KG1 (cell line): ENCODE data around the gene MAPK8IP3.
"Not testable (repeated sequence)": the region's sequence is repeated elsewhere in the genome, so short reads cannot be mapped to it uniquely, and the experiment has no call there.

Source experiments
- DNase-seq: peaks from one replicate; lab custom pipeline; 2025; lab: John Stamatoyannopoulos, UW

Gene MAPK8IP3

DNA sequence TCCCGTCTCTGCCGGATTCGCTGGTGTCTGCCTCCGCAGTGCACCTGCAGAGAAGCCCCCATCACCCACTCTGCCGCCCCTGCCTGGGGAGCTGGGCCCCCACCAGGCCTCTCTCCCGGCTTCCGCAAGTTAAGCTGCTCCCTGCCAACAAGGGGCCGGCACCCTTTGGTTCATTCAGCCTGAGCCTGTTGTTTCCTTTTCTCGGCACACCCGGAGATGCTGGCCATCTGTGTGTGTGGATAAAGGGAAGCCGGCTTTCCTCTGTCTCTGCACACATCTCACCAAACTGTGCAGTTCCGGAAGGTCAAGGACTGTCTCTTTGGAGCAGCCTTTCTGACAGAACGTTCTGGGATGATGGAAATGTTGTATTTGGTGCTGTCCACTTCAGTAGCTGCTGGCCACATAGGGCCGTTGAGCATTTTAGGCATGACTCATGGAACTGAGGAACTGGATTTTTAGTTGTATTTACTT lies 6.8 kb downstream of the MAPK8IP3 start:
- no peak for DNase-seq

DNA sequence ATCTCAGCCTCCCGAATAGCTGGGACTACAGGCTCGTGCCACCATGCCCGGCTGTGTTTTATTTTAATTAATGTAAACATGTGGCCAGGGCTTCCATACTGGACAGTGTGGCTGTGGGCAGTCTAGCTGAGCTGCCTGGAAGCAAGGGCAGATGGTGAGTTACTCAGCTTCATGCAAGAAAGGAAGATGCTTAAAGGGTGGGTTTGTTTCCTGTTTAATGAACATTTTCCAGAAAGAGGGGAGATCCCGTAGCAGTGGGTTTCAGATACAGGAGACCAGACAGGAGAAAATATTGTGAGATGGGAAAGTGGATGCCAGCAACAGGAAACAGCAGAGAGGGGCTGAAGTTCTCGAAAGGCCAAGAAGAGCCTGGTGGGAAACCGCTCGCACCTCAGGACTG lies 7.3 kb downstream of the MAPK8IP3 start:
- DNase-seq = no peak

DNA sequence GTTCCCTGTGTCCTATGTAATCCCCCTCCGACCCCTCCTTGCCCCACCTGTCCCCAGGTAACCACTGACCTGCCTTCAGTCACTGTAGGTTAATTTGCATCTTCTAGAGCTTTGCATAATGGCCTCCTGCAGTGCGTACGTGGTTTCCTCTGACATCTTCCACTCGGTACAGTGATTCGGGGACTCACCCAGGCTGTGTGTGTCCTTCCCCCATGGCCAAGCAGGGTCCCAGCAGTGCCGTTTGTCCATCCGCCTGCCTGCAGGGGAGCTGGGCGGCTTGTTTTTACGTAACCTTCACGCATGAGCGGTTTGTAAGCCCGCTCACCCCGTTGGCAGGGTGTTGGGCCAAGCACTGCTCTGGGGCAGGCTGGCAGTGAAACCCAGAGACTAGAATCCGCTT lies 7.9 kb downstream of the MAPK8IP3 start:
- no peak for DNase-seq

DNA sequence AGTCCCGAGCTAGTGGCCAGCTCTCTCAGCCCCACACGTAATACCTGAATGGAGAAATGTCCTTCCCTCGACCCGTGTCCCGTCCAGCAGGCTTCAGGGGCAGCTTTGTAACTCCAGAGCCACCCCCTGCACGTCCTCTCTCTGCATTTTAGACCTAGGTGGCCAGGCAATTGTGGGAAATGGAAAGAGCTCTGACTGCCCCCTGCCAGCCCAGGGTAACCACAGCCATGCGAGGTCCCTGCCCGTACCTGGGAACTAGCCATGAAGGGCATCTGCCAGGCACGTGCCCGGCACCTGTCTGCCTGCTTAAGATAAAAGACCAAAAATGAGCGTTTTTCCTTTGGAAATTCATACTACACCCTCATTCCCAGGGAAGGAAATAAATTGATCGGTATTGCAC lies 9.2 kb downstream of the MAPK8IP3 start:
- DNase-seq = no peak

DNA sequence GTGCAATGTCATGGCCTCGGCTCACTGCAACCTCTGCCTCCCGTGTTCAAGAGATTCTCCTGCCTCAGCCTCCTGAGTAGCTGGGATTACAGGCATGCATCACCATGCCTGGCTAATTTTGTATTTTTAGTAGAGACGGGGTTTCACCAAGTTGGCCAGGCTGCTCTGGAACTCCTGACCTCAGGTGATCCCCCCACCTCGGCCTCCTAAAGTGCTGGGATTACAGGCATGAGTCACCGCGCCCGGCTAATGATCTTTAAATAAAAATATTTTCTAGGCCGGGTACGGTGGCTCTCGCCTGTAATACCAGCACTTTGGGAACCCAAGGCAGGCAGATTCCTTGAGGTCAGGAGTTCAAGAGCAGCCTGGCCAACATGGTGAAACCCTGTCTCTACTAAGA lies 12.2 kb downstream of the MAPK8IP3 start:
- DNase-seq = not testable (repeated sequence)

DNA sequence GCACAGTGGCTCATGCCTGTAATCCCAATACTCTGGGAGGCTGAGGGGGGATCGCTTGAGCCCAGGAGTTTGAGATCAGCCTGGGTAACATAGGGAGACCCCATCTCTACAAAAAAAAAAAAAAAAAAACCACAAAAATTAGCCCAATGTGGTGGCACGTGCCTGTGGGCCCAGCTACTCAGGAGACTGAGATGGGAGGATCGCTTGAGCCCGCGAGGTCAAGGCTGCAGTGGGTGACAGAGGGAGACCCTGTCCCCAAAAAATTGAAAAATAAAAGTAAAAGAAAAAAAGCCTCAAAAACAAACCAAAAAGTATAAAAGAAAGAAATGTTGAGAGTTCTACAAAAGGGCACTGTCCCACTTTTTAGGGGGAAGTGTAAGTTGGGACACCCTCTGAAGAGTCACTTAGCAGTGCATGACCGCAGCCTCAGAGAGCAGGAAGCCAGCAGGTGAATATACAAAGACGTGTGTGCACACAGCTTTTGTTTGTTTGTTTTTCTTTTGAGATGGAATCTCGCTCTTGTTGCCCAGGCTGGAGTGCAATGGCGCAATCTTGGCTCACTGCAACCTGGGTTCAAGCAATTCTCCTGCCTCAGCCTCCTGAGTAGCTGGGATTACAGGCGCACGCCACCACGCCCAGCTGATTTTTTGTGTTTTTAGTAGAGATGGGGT lies 13.7 kb downstream of the MAPK8IP3 start:
- not testable (repeated sequence) for DNase-seq

DNA sequence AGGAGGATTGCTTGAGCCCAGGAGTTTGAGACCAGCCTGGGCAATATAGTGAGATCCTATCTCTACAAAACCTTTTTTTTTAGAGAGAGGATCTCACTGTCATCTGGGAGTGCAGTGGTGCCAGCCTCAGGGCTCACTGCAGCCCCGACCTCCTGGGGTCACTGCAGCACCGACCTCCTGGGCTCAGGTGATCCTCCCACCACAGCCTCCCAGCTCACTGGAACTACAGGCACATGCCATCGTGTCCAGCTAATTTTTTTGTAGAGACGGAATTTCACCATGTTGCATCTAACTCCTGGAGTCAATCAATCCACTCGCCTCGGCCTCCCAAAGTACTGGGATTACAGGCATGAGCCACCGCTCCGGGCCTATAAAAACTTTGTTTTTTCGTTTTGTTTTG lies 15.4 kb downstream of the MAPK8IP3 start:
- DNase-seq = no peak

DNA sequence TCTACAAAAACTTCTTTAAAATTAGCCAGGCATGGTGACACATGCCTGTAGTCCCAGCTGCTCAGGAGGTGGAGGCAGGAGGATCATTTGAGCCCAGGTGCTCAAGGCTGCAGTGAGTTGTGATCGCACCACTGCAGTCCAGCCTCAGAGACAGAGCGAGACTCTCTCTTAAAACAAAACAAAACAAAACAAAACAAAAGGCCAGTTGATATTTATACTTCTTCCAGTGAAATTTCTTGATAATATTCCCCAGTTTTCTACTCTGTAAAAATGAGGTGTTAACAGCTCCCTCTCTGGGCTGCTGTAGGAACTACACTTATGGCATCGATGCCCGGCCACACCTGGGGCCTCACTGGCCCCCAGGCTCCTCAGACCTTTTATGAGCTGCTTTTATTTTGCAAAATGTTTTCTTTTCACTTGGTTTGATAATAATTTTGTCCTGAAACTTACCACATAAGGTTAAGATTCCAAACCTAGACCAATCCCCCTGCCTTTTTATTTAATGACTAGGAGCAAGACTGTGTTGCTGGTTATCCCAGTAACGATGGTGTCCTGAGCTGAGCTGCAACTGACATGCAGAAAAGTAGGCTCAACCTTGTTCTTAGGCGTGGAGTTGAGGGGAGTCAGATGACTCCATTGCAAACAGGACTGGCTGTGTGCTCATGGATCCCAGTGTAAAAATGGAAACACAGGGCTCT lies 17.6 kb downstream of the MAPK8IP3 start:
- DNase-seq = peak; percentile 44

DNA sequence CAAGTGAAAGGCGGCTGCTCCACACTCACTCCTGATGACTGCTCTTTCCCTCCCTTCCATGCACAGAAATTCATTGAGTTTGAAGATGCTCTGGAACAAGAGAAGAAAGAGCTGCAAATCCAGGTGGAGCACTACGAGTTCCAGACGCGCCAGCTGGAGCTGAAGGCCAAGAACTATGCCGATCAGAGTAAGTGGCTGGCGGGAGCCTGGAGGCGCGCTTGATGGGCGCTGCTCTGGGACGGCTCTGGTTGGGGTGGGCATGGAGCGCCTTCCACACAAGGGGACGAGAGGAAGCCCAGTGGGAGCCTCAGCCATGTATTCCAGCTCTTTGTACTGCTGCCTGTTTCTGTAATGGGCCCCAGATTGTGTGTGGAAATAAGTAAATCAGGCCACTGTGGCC lies 18.5 kb downstream of the MAPK8IP3 start:
- no peak for DNase-seq

DNA sequence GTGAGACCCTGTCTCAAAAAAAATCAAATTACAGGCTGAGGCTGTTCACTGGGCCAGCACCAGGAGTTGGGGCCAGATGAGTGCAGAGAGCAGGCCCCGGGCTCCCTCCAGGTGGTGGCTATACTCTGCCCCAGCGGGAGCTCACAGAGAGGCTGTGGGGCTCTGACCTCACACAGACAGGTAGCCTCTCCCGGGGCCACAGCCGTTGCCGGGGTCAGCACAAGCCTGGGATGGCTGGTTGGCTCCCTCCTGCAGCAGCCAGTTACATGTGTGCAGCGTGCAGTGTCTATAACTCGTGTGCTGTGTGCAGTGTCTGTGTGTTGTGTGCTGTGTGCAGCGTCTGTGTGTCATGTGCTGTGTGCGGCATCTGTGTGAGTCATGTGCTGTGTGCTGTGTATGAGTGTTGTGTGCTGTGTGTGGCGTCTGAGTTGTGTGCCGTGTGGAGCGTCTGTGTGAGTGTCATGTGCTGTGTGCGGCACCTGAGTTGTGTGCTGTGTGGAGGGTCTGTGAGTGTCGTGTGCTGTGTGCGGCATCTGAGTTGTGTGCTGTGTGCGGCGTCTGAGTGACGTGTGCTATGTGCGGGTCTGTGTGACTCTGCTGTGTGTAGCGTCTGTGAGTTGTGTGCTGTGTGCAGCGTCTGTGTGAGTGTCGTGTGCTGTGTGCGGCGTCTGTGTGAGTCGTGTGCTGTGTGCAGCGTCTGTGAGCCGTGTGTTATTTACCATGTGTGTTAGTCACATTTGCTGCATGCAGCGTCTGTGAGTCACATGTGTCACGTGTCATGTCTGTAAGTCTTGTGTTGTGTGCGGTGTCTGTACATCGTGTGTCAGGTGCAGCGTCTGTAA lies 20.9 kb downstream of the MAPK8IP3 start:
- DNase-seq = no peak

DNA sequence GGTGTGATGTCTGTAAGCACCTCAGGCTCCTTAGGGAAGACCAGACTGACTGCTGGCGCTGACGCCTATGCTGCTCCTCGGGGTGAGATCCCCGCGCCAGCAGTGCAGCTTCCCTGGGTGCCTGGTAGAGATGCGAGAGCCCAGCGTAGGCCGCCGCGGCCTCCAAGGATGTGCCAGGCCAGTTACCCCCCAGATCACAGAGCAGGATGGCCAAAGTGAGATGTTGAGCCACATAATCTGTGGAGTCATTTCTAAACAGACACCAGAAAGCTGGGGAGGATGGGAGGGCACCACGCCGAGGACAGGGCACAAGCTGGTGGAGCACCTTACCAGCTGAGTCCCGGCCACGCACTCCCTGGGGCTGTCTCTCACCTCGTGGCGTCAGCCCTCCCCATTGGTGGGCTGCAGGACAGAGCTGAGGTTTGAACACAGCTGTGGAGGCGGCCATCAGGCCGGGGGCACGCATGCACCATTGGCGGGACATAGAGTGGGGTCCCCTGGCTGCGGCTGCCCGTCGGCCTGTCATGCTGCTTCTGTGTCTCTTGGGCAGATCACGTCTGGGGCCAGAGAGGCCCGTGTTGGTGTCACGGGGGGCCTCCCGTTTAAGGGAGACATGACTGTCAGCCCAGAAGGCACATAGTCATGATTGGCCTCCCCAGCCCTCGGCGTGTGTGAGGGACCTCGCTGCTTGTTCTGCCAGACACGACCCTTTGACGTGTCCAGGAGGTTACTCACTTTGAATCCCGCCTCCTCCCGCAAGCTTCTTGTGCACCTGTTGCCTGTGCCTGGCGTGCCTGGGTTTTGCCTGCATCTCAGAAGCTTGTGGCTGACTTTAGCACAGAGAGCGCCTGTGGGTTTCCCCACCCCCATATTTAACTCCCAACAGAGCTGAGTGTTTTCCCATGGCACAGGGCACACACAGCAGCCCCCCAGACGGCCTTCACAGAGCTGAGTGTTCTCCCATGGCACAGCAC lies 21.9 kb downstream of the MAPK8IP3 start:
- DNase-seq = no peak

DNA sequence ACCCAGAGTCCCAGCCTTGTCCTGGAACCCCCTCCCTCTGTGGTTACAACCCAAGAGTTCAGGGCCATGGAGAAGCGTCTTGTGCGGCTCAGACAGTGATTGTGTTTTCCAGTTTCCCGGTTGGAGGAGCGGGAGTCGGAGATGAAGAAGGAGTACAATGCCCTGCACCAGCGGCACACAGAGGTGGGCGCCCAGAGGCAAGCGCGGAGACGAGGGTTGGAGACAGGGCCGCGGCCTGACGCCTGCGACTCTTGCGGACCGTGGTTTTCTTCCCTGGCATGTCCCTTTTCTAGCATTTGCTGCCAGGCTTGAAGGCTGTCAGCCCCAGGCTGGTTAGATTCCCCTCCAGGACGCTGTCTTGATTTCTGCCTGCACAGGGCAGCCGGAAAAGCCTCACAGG lies 23.0 kb downstream of the MAPK8IP3 start:
- DNase-seq = no peak

DNA sequence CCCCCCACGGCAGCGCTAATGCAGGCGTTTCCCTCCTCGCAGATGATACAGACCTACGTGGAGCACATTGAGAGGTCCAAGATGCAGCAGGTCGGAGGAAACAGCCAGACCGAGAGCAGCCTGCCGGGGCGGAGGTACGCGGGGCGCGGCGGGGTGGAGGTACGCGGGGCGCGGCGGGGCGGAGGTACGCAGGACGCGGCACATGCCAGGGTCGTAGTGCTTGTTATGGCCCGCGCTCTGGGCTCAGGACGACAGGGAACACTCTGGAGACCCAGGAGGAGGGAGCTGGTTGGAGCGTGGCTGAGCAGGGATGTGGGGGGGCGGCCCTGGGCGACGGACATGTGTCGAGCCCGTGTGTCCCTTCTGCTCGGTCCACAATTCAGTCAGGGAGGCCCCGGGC lies 23.4 kb downstream of the MAPK8IP3 start:
- no peak for DNase-seq

DNA sequence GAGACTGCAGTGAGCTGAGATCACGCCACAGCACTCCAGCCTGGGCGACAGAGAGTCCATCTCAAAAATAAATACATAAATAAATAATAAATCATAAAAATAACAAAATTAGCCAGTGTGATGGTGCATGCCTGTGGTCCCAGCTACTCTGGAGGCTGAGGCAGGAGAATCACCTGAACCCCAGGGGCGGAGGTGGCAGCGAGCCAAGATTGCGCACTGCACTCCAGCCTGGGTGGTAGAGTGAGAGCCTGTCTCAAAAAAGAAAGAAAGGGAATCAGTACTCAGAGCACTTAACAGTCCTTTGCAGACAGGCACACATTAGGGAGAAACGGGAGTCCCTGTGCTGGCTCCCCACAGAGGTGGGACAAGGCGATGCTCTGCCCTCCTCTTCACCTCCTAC lies 25.1 kb downstream of the MAPK8IP3 start:
- no peak for DNase-seq

DNA sequence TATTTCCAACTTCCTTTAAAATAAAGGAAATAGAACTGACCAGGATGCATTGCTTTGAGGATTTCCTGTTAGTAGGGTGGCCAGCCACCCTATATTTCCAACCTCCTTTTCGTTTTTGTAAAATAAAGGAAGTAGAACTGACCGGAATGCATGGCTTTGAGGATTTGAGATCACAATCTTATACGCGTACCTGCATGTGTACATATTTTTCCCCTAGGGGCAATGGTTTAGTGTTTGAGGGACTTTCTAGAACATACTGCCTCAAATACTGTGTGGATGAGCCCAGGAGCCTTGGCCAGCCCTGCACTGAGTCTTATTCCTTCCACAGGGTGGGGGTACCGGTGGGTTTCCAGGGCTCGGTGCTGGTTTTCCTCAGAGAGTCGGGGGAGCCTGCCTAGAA lies 25.6 kb downstream of the MAPK8IP3 start:
- no peak for DNase-seq

DNA sequence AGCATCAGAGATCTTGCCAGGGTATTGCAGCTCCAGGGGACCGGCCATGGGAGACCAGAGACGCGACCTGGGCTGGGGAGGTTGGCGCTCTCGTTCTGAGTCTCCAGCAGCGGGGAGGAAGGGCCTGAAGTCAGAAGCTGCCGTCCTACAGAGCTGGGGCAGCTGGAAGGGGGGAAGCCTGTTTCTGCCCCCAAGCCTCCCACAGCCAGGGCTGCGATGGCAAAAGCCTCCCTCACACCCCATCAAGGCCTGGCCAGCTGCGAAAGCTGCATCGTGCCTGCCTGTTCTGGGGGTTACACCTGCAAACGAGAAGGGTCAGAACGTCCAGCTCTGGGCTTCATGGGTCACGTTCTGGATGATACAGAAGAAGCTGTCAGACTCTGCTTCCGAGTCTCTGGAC lies 26.1 kb downstream of the MAPK8IP3 start:
- no peak for DNase-seq

DNA sequence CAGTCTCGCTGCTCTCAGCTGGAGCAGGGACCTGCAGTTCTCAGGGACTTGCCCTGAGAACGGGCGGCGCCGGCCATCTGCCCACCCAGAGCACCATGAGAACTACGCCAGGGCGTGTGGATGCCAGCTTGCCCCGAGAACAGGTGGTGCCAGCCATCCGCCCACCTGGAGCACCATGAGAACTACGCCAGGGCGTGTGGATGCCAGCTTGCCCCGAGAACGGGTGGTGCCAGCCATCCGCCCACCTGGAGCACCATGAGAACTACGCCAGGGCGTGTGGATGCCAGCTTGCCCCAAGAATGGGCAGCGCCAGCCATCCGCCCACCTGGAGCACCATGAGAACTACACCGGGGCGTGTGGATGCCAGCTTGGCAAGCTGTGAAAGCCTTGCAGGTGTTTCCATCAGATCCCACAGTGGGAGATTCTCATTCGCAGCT lies 26.6 kb downstream of the MAPK8IP3 start:
- not testable (repeated sequence) for DNase-seq

DNA sequence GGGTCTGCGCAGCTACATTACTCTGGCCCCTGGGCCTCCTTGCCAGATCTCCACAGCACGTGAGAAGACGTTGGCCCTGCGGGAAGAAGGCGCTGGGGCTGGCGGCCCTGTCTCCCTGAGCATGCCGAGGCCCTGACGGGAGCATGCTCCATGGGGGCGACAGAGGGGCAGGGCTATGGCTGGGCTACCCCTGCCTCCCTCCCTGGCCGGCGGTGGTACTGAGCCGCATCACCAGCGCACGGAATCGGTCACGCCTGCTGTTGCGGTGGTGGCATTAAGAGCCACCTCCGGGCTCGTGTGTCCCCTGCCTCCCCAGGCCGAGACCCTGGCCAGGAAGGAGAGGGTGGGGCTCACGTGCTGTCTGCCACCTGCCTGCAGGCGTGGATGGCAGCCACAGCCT lies 28.1 kb downstream of the MAPK8IP3 start:
- no peak for DNase-seq

DNA sequence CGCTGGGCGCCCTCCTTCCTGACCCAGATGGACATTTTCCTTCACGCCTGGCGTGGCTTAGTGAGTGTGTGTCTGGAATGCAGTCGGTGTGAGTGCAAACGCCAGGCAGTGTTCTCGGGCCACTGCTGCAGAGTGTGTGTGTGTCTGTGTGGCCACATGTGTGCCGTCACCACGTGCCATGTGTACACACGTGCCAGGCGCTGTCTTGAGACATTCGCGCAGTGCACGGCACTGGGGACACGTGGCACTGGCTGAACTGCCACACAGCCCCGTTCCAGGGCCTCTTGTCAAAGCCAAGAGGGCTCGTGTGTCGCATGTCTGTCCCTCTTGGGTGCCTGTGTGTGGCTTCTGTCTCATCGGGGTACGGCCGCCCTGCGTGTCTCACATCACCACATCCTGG lies 28.8 kb downstream of the MAPK8IP3 start:
- no peak for DNase-seq

DNA sequence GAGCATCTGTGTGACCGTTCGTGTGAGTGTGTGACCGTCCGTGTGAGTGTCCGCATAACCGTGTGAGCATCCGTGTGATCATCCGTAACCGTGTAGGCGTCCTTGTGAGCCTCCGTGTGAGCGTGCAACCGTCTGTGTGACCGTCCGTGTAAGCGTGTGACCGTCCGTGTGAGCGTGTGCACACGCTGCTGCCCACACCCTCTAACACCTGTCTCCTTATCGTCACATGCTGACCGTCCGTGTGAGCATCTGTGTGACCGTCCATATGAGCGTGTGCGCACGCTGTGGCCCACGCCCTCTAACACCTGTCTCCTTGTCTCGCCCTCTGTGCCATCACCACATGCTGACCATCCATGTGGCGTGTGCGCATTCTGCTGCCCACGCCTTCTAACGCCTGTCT lies 34.2 kb downstream of the MAPK8IP3 start:
- DNase-seq = no peak

DNA sequence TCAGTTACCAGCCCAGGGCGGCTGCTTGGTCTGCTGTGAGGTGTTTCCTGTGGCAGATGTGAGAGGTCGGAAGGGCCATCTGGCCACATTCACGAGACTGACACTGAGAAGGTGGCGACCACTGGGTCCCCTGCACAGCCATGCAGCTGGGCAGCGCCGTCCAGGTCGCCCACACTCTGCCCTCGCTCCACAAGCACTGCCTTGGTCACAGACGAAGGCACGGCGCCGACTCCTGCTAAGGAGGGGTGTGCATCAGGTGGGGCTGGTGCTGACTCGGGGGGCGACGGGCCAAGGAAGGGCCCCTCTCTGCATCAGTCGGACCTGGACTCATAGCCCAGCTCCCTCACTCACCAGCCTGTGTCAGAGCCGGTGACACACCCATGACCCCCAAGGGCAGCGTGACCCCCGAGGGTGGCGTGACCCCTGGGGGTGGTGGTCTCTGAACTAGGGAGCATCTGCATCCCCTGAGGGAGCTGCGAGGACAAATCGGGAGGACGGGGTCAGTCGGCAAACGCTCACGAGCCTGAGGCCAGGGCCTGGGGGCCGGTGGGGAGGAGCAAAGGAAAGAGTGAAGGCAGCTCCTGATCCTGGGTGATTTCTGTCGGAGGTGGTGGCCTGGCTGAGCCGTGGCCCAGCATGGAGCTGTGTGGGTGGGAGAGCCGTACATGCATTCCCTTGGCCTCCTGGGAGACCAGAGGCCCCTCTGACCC lies 34.9 kb downstream of the MAPK8IP3 start:
- DNase-seq = no peak
